A673 (cell line): ENCODE results near the gene CSGALNACT2.

ENCODE experiments used
- CTCF ChIP-seq: fragments of 300-800, 200-600 bp; sonication (generic); conservative IDR thresholded peaks from 2 replicates; pipeline ENCODE4 v1.5.1; 2017; ENCODE audit warnings: low read depth, mild to moderate bottlenecking, antibody characterized with exemption, low read length, moderate library complexity, mixed read lengths
- EZH2 ChIP-seq: fragments of 200-600 bp; sonication (generic); IDR thresholded peaks from 2 replicates; pipeline ENCODE4 v1.6.1; 2017; ENCODE audit warnings: borderline replicate concordance, low read depth, mild to moderate bottlenecking, mixed read lengths, antibody characterized with exemption, low read length; ENCODE audit not compliant: poor library complexity, severe bottlenecking

- TF ChIP-seq CTCF (no peak), EZH2 (no peak)
Measured at GRCh38 chr10:43111101-43111500, 27.1 kb upstream of the CSGALNACT2 start.
